HepG2 (cell line): ENCODE data around the gene CISD1. TPM values are rescaled to one million over a fixed set of nuclear protein-coding genes. Genes with fewer than 3 reads are reported as not detected.

Experiments used
- ARID4A ChIP-seq: sonication (generic); formaldehyde crosslinking; IDR thresholded peaks from 2 replicates; pipeline ENCODE4 v1.5.0; 2020; ENCODE audit warnings: mild to moderate bottlenecking, missing genetic modification reagents, borderline replicate concordance
- CHD4 ChIP-seq: fragments of 200-600 bp; sonication (generic); IDR thresholded peaks from 2 replicates; pipeline ENCODE4 v1.7.0; 2017; ENCODE audit warnings: mild to moderate bottlenecking, low read length, borderline replicate concordance
- HDAC1 ChIP-seq: sonication (generic); formaldehyde crosslinking; IDR thresholded peaks from 2 replicates; pipeline ENCODE4 v1.5.1; 2020; ENCODE audit warnings: mild to moderate bottlenecking, missing genetic modification reagents
- HNRNPH1 ChIP-seq: fragments of 200-400 bp; formaldehyde crosslinking; optimal IDR thresholded peaks from 2 replicates; pipeline ENCODE3; 2017; ENCODE audit warnings: mild to moderate bottlenecking, low read depth, low read length
- LCORL ChIP-seq, 2 experiments: fragments of 450-650 bp in 1 of 2; sonication (generic) in 1 of 2; formaldehyde crosslinking in 1 of 2; IDR thresholded peaks; 2 replicates each; pipeline versions ENCODE4 v1.5.0 to v1.6.1; 2017 to 2020; ENCODE audit warnings: antibody characterized with exemption in 1 of 2, missing genetic modification reagents in 1 of 2
- MIXL1 ChIP-seq: IDR thresholded peaks from 2 replicates; pipeline ENCODE4 v1.6.1; 2016
- POLR2A ChIP-seq, 2 experiments: IDR thresholded peaks; 2 replicates each; pipeline ENCODE4 v1.6.1; 2011; ENCODE audit warnings: low read depth in 2 of 2, low read length in 2 of 2, mild to moderate bottlenecking in 1 of 2, moderate library complexity in 1 of 2; ENCODE audit not compliant: insufficient read depth in 1 of 2
- PPARG ChIP-seq: conservative IDR thresholded peaks from 2 replicates; pipeline ENCODE4 v1.6.1; 2016; ENCODE audit warnings: missing biosample characterization, missing genetic modification reagents
- SIX1 ChIP-seq: sonication (generic); formaldehyde crosslinking; IDR thresholded peaks from 2 replicates; pipeline ENCODE4 v1.4.0; 2020; ENCODE audit warnings: missing genetic modification reagents, borderline replicate concordance
- TOPORS ChIP-seq: sonication (generic); formaldehyde crosslinking; IDR thresholded peaks from 2 replicates; pipeline ENCODE4 v1.8.0; 2023; ENCODE audit warnings: mild to moderate bottlenecking, missing genetic modification reagents
- UBTF ChIP-seq: sonication (generic); formaldehyde crosslinking; IDR thresholded peaks from 2 replicates; pipeline ENCODE4 v1.4.0; 2020; ENCODE audit warnings: mild to moderate bottlenecking, missing genetic modification reagents
- ZBTB26 ChIP-seq: IDR thresholded peaks from 2 replicates; pipeline ENCODE4 v1.6.1; 2016; ENCODE audit warnings: missing compliant biosample characterization, missing genetic modification reagents, borderline replicate concordance
- ZIK1 ChIP-seq: sonication (generic); formaldehyde crosslinking; IDR thresholded peaks from 2 replicates; pipeline ENCODE4 v1.5.0; 2020; ENCODE audit warnings: mild to moderate bottlenecking, low read depth, missing genetic modification reagents, borderline replicate concordance
- ZNF264 ChIP-seq: sonication (generic); formaldehyde crosslinking; IDR thresholded peaks from 2 replicates; pipeline ENCODE4 v1.4.0; 2020; ENCODE audit warnings: missing genetic modification reagents
- ZNF382 ChIP-seq: sonication (generic); formaldehyde crosslinking; IDR thresholded peaks from 2 replicates; pipeline ENCODE4 v1.5.0; 2020; ENCODE audit warnings: missing genetic modification reagents, mild to moderate bottlenecking, borderline replicate concordance
- ZNF772 ChIP-seq: sonication (generic); formaldehyde crosslinking; IDR thresholded peaks from 2 replicates; pipeline ENCODE4 v1.5.0; 2020; ENCODE audit warnings: mild to moderate bottlenecking, missing genetic modification reagents
- polyA plus RNA-seq, 8 experiments: library from polyadenylated mRNA; depleted of rRNA in 3 of 8; stranded (reverse) in 7 of 8; unstranded in 1 of 8; fragments of >200 nt; fragmentation: Illumina TruSeq in 4 of 8; extraction: Trizol in 4 of 8; gene quantifications; 2 replicates each; pipeline versions ENCODE4 v1.2.1 to v1.2.3, GENCODE V29; 2011 to 2016; ENCODE audit warnings: low read depth in 4 of 8, missing spikeins in 1 of 8, mixed read lengths in 1 of 8; ENCODE audit not compliant: insufficient read depth in 1 of 8
- total RNA-seq, 5 experiments: library from RNA; depleted of rRNA; stranded (reverse); fragments of >200 nt; fragmentation: Illumina TruSeq; extraction: Trizol; gene quantifications; 2 replicates each; pipeline ENCODE4 v1.2.3, GENCODE V29; 2016; ENCODE audit warnings: low read depth in 1 of 5

The CISD1 gene
- total and polyA plus RNA-seq, 2 of the 13 experiments (the other 11 are each of a cell fraction or from before 2014, with no cell fraction given): 63.4 to 78.9 TPM

DNA sequence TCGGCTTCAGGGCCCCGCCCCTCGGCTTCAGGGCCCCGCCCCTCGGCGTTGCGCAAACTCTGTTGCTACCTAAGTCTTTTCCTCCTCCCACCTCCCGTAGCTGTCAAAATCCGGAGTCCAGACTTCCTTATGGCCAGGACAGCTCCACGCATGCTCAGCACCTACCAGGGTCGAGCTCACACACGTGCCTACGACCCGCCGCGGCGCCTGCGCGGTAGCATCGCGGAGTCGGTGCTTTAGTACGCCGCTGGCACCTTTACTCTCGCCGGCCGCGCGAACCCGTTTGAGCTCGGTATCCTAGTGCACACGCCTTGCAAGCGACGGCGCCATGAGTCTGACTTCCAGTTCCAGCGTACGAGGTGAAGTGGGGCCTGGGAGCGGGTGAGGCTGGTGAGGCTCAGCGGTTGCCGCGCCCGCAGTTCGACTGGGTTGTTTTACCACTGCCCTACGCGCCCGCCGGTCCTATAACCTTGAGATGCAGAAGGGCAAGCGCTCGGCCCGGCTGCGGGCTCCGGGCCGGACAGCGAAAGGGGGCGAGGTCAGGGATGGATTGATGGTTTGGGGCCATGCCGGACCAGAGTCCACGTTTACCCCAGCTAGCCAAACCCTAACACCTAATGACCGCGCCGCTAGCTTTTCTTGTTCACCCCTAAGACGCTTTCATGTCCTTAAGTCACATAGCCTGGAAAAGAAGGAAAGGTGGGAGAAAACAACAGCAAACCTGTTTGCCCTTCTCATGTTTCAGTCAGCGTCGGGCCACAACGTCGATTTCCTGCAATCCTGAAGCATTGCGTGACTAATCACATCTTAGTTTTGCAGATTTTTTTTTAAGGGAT lies at the start of gene CISD1 (continued):
- peak; percentile 94 for TF ChIP-seq ARID4A (CRISPR knock-in tag)
- no peak for TF ChIP-seq HNRNPH1
- TF ChIP-seq LCORL (IDR thresholded peaks at IDR 0.05): no peak
- TF ChIP-seq LCORL (CRISPR knock-in tag; IDR thresholded peaks at IDR 0.05): peak; percentile 83
- TF ChIP-seq HDAC1 (CRISPR knock-in tag): peak; percentile 92
- TF ChIP-seq MIXL1 (CRISPR knock-in tag): peak; percentile 47; the same call in 1 of the 2 replicates
- peak; percentile 82 for TF ChIP-seq ZNF264 (CRISPR knock-in tag)
- TF ChIP-seq ZBTB26 (CRISPR knock-in tag): no peak; the same call in none of the 2 replicates
- TF ChIP-seq ZIK1 (CRISPR knock-in tag): peak; percentile 96
- TF ChIP-seq CHD4: no peak
- TF ChIP-seq PPARG (CRISPR knock-in tag): peak; percentile 65
- TF ChIP-seq ZNF772 (CRISPR knock-in tag): peak; percentile 97
- peak; percentile 80 to 87 for TF ChIP-seq POLR2A (IDR thresholded peaks at IDR 0.05; ENCODE audit: insufficient read depth in 1 of 2, low read depth in 2 of 2, low read length in 2 of 2)
- TF ChIP-seq SIX1 (CRISPR knock-in tag): peak; percentile 72
- peak; percentile 99 for TF ChIP-seq TOPORS
- peak; percentile 94 for TF ChIP-seq UBTF (CRISPR knock-in tag)
- no peak for TF ChIP-seq ZNF382 (CRISPR knock-in tag)
